Forelimb muscle (tissue), 1 donor: ENCODE results near the gene LONP1. TPM values are rescaled to one million over a fixed set of nuclear protein-coding genes. Genes with fewer than 3 reads are reported as not detected.

Experiments
- DNase-seq: peaks from one replicate; pipeline ENCODE4 v3.0.0-alpha.2; 2013; ENCODE audit warnings: low read depth
- polyA plus RNA-seq: library from polyadenylated mRNA; unstranded; fragments of 120-200 nt; gene quantifications from one replicate; pipeline ENCODE4 v1.2.1, GENCODE V29; 2013; ENCODE audit not compliant: insufficient read length

Gene LONP1
- polyA plus RNA-seq, 1 donor = 44.6 TPM

DNA sequence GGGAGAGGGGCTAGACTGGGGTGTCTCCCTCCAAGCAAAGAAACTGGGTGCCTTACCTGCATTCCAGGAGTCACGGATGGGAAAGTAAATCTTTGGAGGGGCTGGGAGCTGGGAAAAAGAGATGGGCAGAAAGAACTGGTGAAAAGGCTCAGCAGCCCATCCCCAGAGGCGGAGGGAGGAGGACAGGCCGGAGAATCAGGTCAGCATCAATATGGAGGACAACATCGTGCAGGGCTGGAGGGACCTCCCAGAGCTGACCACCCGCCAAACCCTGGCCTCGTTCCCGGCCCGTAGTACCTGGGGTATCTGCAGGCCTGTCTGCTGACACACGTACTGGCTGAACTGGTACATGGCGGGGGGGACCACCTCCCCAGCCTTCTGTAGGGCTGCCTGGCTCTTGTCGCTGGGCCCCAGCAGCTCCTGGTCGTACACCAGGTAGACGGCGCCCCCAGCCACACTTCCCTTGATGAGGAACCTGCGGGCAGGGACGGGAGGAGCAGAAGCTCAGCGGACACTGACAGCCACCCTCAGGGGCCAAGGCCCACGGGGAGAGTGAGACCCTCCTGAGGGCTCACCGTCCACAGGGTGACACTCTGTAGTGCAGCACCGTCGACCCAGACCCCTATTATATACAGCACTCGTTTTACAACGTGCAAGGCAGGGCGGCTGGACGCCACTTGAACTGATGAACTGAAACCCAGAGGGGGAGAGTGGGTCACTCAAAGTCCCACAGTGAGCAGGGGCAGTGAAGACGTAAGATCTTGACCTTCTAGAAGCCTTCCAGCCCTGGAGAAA, 40.5 kb downstream of the LONP1 start:
- DNase-seq = no peak

DNA sequence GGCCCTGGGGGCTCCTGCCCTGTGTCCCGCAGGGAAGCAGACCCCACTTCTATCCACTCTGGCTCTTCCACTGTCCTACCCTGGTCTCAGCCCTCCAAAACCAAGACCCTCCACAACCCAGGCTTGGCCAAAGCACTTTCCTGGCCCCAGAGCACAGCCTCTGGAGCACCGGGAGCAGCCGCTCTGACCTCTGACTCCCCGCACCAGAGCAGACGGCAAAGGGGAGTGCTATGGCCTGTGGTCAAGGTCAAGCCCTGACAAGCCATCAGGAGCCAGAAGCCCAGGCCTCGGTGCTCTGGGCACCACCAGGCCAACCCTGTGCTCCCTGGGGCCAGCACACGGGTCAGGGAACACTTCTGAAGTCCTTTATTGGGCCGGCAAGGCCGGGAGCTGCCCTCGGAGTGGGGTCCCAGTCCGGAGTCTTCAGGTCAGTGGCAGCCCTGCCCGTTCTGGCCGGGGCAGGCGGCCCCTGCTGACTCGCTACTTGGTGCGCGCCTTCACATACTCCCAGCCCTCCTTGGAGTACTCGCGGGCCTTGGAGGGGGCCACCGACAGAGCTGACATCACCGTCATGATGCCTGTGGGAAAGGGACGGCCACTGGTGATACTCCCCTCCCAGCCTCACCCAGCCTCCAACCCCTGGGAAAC, 41.8 kb downstream of the LONP1 start:
- DNase-seq = no peak

DNA sequence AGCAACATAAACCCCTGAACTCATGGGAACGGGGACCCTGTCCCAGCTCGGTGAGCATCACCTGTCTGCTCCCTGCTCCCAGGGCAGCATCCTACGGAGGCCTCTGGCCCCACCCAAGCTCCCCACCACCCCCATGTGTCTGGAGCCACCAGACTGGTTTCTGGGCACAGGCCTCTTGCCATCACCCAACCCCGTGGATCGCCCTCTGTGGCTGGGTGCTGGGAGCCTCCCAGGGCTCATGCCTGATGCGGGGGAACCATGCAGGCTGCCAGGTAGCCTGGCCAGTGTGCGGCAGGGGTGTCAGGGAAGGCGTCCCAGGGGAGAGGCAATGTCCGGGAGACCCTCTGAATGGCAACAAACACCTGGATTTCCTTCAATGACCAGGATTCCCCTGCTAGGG, 42.4 kb downstream of the LONP1 start:
- DNase-seq = no peak

DNA sequence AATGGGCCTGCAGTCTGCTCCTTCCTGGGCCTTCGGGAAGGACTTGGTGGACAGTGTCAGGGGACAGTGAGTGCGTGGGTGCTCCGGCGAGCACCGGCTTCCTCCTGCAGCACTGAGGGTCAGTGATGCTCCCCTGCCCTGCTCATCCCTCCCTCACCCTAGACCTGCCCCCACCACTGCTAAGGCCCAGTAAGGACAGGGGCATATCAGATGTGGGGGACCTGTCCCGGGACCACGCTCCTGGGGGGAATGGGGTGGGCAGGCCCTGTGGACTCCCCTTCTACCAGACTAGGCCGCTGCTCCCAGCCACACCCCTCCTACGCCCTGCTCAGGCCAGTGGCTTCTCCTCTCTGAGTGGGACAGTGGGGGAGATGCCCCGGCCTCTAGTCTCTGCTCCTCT, 42.8 kb downstream of the LONP1 start:
- DNase-seq = no peak

DNA sequence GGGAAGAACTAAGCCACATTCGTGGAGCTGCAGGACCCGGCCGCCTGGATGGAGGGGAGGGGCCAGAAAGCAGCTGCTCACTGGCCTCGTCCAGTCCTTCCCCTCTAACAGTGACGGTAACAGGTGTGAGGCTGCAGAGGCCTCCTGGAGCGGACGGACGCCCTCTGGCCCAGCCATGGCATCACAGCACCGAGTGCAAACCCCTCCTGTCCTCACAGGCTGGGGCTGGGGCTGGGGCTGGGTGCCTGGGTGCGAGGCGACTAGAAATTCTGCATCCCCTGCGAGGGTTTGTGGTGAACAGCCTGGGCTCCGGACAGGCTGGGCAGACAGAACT, 43.2 kb downstream of the LONP1 start:
- DNase-seq = no peak

DNA sequence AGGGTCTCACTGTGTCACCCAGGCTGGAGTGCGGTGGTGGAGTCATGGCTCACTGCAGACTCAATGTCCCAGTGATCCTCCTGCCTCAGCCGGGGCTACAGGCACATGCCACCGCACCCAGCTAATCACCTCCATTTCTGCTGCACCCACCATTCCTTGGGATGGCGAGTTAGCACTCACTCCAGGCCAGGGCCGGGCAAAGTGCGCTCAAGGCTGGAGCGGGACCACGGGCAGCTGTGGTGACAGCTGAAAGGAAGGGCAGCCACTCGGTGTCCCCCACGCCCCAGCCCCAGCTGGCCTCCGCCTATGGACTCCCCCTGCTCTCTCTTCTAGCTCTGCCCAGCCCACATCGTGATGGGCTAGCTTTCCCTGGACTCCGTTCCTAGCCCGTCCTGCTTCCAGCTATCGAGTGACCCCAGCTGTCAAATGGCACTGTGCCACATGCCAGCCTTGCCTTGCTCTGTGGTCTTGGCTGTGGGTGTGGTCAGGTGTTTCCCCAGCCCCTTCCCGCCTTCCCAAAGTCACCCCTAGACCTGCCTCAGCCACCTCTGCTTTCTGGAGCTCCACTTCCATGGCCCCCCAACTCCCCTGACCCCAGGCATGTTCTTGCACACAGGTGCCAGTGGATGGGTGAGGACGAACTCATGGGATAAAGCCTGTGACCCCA, 43.7 kb downstream of the LONP1 start:
- no peak for DNase-seq

DNA sequence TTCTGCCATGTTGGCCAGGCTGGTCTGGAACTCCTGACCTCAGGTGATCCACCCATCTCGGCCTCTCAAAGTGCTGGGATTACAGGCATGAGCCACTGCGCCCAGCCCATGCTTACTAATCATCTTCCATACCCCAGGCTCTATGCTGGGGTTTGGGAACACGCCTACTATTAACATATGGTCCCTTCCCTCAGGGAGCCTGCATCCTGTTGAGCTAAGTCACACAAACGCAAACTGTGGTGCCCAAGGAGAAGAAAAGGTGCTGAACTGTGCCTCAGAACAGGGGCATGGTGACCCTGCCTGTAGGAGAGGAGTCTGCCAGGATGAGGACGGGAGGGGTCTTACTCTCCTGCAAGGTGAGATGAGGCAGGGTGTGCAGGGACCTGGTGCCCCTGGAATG, 45.2 kb downstream of the LONP1 start:
- no peak for DNase-seq

DNA sequence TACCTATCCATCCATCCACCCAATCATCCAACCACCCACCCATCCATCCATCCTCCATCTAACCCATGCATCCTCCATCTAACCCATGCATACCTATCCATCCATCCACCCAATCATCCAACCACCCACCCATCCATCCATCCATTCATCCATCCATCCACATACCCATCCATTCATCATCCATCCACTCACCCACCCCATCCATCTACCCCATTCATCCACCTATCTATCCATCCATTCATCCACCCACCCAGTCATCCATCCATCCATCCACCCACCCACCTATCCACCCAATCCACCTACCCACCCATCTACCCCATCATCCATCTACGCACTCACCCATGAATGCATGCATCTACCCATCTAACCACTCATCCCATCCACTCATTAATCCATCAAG, 46.2 kb downstream of the LONP1 start:
- no peak for DNase-seq

DNA sequence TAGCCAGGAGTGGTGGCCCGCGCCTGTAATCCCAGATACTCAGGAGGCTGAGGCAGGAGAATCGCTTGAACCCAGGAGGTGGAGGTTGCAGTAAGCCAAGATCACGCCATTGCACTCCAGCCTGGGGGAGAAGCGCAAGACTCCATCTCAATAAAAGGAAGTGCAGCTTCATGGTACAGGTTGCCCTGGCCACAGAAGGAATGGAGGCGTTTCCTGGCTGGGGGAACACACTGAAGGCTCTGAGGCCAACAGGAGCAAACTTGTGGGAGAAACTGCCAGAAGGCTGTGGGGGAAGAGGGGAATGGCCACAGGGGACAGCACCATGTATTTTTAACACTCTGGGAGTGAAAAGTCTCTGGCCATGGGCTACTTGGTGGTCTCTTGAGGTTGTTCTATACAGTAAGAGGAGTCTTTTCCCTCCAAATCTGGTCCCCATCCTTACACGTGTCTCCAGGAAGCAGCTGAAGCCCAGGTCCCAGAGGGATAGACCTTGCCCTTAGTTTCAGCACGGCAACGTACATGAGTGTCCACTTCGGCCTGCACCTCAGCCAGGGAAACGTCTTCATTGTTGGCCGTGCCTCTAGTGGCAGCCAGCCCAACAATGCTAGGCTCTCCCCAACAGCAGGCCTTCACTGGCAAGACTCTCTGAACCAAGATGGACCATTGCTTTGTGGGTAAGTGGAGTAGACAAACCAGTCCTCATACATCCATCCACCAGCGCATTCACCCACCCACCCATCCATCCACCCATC, 47.1 kb downstream of the LONP1 start:
- no peak for DNase-seq

DNA sequence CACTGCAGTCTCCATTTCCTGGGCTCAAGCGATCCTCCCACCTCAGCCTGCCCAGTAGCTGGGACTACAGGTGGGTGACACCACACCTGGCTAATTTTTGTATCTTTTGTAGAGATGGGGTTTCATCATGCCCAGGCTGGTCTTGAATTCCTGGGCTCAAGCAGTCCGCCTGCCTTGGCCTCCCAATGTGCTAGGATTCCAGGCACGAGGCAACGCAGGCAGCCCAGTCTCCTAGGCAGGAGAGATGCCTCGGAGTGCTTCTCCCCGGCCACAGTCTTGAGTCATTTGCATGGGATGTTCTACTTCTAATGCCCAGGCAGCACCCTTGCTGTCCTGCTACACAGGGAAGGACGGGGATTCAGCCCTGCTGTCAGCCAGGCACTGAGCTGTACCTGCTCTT, 48.3 kb downstream of the LONP1 start:
- DNase-seq = no peak

DNA sequence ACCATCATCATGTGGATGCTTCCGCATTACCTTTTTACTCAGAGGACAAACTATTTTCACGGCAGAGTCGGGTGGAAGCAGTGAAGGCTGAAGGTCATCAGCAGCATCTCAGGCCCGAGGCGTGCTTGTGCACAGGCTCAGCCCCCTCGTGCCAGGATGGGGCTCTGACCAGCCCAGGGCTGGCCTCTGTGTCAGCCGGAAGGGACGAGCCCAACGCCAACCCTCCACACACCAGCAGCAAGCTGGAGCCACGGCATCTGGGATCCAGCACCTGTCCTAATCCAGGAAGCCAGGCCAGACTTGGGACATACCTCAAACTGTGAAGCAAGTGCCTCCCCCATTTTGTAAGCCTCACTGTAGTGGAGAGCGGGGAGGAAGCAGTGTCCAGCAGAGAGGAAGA, 50.7 kb downstream of the LONP1 start:
- DNase-seq = no peak

DNA sequence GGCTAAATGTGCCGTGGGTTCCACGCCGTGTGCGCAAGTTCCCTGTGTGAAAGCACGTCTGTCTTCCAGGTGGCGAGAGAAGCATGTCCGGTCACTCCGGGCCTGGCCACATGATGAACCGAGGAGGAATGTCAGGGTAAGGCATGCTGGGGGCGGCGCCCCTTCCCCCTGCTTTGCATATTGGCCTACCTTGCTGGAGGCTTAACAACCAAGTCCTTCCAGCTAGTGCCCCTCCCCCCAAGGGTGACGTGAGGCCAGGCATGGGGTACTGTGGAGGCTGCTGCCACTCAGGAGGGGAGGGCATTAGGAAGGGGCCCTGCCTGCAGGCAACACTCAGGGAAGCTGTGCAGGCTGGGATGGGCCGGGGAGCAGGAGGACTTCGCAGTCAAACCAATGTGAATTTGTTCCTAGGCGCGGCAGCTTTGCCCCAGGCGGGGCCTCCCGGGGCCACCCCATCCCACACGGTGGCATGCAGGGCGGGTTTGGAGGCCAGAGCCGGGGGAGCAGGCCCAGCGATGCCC, 52.1 kb downstream of the LONP1 start:
- DNase-seq = no peak

DNA sequence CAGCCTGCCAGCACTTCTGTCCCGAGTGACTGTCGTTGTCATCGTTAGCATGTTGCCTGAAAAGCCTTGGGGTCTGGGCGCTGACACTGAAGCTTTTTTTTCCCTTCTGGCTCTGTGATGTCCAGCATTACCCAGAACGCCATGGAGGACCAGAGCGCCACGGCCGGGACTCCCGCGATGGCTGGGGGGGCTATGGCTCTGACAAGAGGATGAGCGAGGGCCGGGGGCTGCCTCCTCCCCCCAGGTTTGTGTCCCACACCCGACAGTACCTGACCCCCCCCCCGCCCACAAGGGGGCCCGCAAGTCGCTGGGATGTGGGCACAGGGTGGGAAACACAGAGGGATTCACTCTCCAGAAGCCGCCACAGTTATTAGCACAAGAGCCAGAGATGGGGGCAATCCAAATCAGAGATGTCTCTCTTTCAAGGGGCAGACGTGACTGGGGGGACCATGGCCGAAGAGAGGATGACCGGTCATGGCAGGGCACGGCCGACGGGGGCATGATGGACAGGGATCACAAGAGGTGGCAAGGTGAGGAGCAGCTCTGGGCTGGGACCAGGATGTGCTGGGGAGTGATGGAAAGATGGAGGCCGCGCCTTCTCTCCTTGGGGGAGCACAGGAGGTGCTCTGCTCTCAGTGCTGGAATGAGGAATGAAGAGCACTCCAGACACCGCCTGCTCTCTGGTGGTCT, 52.9 kb downstream of the LONP1 start:
- DNase-seq = no peak

DNA sequence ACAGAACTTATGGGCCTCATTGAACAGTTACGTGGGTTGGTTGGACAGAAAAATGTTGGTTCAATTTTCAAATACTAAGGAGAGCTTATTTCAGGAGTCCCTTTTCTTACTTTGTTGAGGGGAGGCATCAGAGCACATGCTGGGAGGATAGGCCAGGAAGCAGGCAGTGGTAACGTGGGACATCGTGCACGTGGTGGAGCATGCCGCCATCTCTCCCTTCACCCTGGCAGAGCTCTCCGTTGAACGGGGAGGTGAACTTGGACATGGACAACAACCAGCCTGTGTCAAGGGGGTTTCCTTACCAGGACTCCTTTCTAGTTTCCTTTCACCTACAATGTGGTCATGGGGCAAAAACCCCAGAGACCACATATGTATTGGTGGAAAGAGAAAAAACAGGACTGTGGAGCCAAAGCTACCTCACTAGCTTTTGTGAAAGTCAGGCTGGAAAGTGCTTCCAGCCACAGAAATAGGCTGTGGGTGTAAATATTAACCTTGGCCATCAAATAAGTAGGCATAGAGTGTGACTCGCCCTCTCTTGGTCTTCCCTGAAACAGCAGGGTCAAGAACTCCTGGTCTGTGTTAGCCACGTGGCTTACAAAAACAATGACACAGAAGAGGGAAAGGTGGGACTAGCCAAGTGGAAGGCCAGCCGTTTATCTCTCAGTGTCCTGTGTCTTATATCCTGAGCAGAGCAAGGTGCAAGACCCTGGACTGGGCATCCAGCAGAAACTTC, 54.0 kb downstream of the LONP1 start:
- DNase-seq = no peak

DNA sequence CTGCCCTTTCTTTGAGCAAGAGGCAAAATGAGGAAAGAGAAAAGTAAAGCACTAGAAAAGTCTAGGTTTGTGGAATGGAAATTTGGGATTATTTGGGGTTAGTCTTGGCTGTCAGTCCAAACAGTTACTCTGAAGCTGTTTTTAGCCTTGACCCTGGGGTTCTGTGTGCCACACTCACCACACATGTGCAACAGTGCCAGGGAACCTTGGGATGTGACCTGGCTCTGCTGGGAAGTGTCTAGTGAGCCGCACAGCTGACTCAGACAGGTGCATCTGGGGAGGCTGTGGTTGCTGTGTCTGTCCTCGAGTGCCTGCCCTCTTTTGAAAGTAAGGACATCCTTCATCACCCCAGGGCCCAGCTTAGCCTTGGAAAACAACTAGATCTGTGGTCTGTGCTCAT, 55.4 kb downstream of the LONP1 start:
- no peak for DNase-seq

DNA sequence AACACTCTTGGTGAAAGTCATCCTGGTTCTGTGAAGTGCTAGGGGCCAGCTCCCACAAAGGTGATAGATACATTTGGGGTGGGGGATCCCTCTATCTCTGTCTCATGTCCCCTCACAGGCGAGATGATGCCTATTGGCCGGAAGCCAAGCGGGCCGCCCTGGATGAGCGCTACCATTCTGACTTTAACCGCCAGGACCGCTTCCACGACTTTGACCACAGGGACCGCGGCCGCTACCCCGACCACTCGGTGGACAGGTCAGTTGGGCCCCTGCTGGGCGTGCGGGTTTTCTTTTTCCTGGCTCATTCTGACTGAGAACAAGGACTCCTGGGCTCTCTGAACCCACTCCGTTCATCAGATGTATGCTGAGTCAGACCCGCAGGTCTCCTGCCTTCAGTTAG, 56.0 kb downstream of the LONP1 start:
- DNase-seq = no peak

DNA sequence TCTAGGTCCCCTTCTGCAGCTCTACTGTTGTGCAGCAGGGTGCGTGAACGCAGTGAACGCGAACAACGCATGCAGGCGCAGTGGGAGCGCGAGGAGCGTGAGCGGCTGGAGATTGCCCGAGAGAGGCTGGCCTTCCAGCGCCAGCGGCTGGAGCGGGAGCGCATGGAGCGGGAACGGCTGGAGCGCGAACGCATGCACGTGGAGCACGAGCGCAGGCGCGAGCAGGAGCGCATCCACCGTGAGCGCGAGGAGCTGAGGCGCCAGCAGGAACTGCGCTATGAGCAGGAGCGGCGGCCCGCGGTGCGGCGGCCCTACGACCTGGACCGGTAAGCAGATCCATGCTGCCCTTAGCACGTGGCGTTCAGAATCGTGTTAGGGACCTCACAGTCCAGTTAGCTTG, 58.5 kb downstream of the LONP1 start:
- no peak for DNase-seq

DNA sequence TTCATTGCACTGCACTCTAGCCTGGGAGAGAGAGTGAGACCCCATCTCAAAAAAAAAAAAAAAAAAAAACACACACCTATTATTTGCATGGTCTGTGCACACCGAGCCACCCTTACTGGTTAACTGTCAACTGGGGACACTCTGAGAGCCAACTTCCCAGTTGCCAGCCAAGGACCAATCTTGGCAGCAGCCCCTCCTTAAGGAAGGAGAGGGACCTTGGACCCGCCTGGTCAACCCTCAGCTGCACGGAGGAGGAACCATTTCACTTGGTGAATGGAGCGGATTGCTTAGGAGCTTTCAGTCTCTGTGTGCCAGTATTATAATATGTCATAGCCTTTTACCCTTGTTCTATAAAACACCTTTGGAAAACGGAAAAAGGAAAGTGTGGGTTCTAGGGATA, 64.5 kb downstream of the LONP1 start:
- no peak for DNase-seq

DNA sequence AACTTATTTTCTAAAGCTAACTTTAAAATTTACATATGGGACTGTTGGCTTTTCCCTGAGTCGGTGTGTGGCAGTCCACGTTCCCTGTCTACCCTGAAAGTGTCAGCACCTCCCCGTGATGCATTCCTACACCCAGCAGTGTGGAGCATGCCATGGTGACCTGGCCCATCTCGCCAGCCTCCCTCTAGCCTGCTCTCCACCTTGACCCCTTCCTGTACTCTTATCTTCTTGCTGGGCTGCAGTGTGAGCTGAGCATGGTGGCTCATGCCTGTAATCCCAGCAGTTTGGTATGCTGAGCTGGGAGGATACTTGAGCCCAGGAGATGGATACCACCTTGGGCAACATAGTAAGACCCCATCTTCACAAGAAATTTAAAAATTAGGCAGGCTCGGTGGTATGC, 65.0 kb downstream of the LONP1 start:
- DNase-seq = no peak

DNA sequence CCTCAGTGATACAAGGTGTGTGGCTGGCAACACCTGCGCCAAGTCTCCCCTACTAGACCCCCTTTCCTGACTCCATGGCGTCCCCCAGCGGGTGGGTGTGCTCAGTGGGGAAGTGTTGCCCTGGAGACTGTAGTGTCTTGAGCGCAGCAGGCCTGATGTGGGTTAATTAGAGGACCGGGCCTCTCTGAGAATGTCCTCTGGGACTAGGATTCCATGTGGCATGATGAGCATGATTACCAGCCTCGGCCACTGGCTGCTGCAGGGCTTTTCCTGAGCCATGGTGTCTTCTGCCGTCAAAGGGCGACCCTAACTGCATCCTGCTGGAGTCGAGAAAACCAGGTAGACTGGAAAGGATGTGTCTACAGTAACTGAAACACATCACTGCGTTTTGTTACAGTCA, 67.7 kb downstream of the LONP1 start:
- DNase-seq = no peak

DNA sequence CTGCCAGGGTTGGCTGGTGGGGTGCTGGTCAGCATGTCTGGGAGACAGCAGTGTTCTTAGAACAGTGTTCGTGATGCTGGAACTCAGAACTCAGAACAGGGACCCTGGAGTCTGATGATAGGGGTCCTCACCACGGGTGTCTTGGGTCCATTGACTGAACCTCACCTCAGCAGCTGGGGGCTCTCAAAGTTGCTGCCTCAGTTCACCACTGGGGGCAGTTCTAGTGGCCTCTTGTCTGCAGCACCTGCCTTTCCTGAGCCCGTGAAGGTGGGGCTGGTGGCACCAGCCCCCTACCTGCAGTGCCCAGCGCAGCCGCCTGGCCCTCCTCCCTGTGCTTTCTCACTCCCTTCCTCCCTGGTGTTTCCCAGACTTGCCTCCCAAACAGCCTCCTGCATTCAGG, 68.6 kb downstream of the LONP1 start:
- no peak for DNase-seq
